GM19099 (cell line): ENCODE data around the gene LCN15.

Source experiments
- POLR2A ChIP-seq: IDR thresholded peaks from 3 replicates; pipeline ENCODE4 v1.6.1; 2011; ENCODE audit warnings: low read depth; ENCODE audit not compliant: insufficient read length; ENCODE audit errors: extremely low read depth

LCN15 gene

GRCh38 chr9:136757751-136758140 is 6.6 kb downstream of the LCN15 start:
- TF ChIP-seq POLR2A: no peak

GRCh38 chr9:136757328-136757727 is 7.0 kb downstream of the LCN15 start:
- TF ChIP-seq POLR2A: no peak

GRCh38 chr9:136756836-136757235 is 7.5 kb downstream of the LCN15 start:
- TF ChIP-seq POLR2A: no peak

- no peak for TF ChIP-seq POLR2A
Observed at GRCh38 chr9:136756134-136756438, 8.2 kb downstream of the LCN15 start.

- no peak for TF ChIP-seq POLR2A
Observed at GRCh38 chr9:136754626-136755301, 9.6 kb downstream of the LCN15 start.

GRCh38 chr9:136754059-136754572 is 10.2 kb downstream of the LCN15 start:
- TF ChIP-seq POLR2A: no peak

GRCh38 chr9:136753371-136754058 is 10.8 kb downstream of the LCN15 start:
- no peak for TF ChIP-seq POLR2A

- TF ChIP-seq POLR2A: no peak
Observed at GRCh38 chr9:136751814-136752213, 12.5 kb downstream of the LCN15 start.

- no peak for TF ChIP-seq POLR2A
Observed at GRCh38 chr9:136751244-136751643, 13.1 kb downstream of the LCN15 start.

- TF ChIP-seq POLR2A: no peak
Observed at GRCh38 chr9:136750526-136750925, 13.8 kb downstream of the LCN15 start.

- no peak for TF ChIP-seq POLR2A
Observed at GRCh38 chr9:136748666-136749611, 15.4 kb downstream of the LCN15 start.

GRCh38 chr9:136748201-136748600 is 16.1 kb downstream of the LCN15 start, which contains the start of gene LCN6:
LCN6 (minus strand) TSS chr9:136748525; CDS start chr9:136748483, 42 bp downstream.
- no peak for TF ChIP-seq POLR2A

GRCh38 chr9:136747161-136748060 is 16.9 kb downstream of the LCN15 start:
- TF ChIP-seq POLR2A: no peak

GRCh38 chr9:136746621-136747020 is 17.7 kb downstream of the LCN15 start:
- no peak for TF ChIP-seq POLR2A
